Thyroid gland (tissue), 4 donors: ENCODE data around the gene SLC16A8.

Experiments used
- CTCF ChIP-seq, 6 experiments: fragments of 200-600 bp in 3 of 6; fragments of 450-650 bp in 3 of 6; sonication (generic) in 3 of 6; IDR thresholded peaks; one replicate each; pipeline ENCODE4 v1.5.1; 2016 to 2019; ENCODE audit warnings: antibody characterized with exemption in 6 of 6, mild to moderate bottlenecking in 2 of 6, inconsistent platforms in 1 of 6, moderate library complexity in 1 of 6
- POLR2A ChIP-seq, 2 donors: fragments of 450-650 bp; IDR thresholded peaks; one replicate each; pipeline ENCODE4 v1.6.1; 2017; ENCODE audit warnings: antibody characterized with exemption in 2 of 2, mild to moderate bottlenecking in 2 of 2, moderate library complexity in 1 of 2

GRCh38 chr22:38041760-38042487, 42.1 kb downstream of the SLC16A8 start:
- TF ChIP-seq CTCF (IDR thresholded peaks at IDR 0.05) (no peak), POLR2A (IDR thresholded peaks at IDR 0.05) (no peak)
